ENCODE measurements around the gene NF1.

- TF ChIP-seq, protein P1, sequence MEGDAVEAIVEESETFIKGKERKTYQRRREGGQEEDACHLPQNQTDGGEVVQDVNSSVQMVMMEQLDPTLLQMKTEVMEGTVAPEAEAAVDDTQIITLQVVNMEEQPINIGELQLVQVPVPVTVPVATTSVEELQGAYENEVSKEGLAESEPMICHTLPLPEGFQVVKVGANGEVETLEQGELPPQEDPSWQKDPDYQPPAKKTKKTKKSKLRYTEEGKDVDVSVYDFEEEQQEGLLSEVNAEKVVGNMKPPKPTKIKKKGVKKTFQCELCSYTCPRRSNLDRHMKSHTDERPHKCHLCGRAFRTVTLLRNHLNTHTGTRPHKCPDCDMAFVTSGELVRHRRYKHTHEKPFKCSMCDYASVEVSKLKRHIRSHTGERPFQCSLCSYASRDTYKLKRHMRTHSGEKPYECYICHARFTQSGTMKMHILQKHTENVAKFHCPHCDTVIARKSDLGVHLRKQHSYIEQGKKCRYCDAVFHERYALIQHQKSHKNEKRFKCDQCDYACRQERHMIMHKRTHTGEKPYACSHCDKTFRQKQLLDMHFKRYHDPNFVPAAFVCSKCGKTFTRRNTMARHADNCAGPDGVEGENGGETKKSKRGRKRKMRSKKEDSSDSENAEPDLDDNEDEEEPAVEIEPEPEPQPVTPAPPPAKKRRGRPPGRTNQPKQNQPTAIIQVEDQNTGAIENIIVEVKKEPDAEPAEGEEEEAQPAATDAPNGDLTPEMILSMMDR (IDR thresholded peaks at IDR 0.05): no peak
- no peak for TF ChIP-seq POLR2AphosphoS5 (IDR thresholded peaks at IDR 0.05; ENCODE audit: insufficient read depth in 1 of 2, low read depth in 1 of 2)
Measured at GRCh38 chr17:31308372-31309334, 213.9 kb downstream of the NF1 start.
